GM23248 (cell line): ENCODE measurements around the gene C11orf91. TPM values are rescaled to one million over a fixed set of nuclear protein-coding genes. Genes with fewer than 3 reads are reported as not detected.

Experiments used
- DNase-seq: peaks from one replicate; pipeline ENCODE4 v3.0.0-alpha.2; 2015
- H2AFZ ChIP-seq: fragments of 200-600 bp; sonication (generic); 2 replicates; pipeline ENCODE4 v1.6.1; 2016; ENCODE audit warnings: antibody characterized with exemption
- H3F3A ChIP-seq: fragments of 200-600 bp; sonication (generic); 2 replicates; pipeline ENCODE4 v1.6.1; 2016; ENCODE audit warnings: mild to moderate bottlenecking, antibody characterized with exemption, mixed run types; ENCODE audit not compliant: insufficient read depth
- H3K27ac ChIP-seq: fragments of 200-600 bp; sonication (generic); 2 replicates; pipeline ENCODE4 v1.5.1; 2016; ENCODE audit warnings: mild to moderate bottlenecking
- H3K27me3 ChIP-seq: fragments of 200-600 bp; sonication (generic); replicated peaks from 2 replicates; pipeline ENCODE4 v1.6.1; 2016; ENCODE audit warnings: mild to moderate bottlenecking; ENCODE audit not compliant: insufficient read depth
- H3K36me3 ChIP-seq: fragments of 200-600 bp; sonication (generic); 2 replicates; pipeline ENCODE4 v1.6.1; 2016; ENCODE audit warnings: low read depth, mild to moderate bottlenecking
- H3K4me1 ChIP-seq: fragments of 200-600 bp; sonication (generic); 2 replicates; pipeline ENCODE4 v1.6.1; 2016; ENCODE audit warnings: mild to moderate bottlenecking; ENCODE audit not compliant: insufficient read depth
- H3K4me2 ChIP-seq: fragments of 200-600 bp; sonication (generic); one replicate; pipeline ENCODE4 v1.6.1; 2016; ENCODE audit warnings: mild to moderate bottlenecking; ENCODE audit not compliant: unreplicated experiment
- H3K4me3 ChIP-seq: fragments of 200-600 bp; sonication (generic); 2 replicates; pipeline ENCODE4 v1.5.1; 2016; ENCODE audit warnings: mild to moderate bottlenecking
- H3K79me2 ChIP-seq: fragments of 200-600 bp; sonication (generic); 2 replicates; pipeline ENCODE4 v1.6.1; 2016; ENCODE audit warnings: mild to moderate bottlenecking; ENCODE audit not compliant: insufficient read depth
- H3K9ac ChIP-seq: fragments of 200-600 bp; sonication (generic); 2 replicates; pipeline ENCODE4 v1.6.1; 2016; ENCODE audit warnings: mild to moderate bottlenecking
- H3K9me2 ChIP-seq: fragments of 200-600 bp; sonication (generic); 2 replicates; pipeline ENCODE4 v1.6.1; 2016; ENCODE audit warnings: mixed run types, mild to moderate bottlenecking, moderate library complexity; ENCODE audit not compliant: insufficient read depth
- H3K9me3 ChIP-seq: fragments of 200-600 bp; sonication (generic); one replicate; pipeline ENCODE4 v1.6.1; 2017; ENCODE audit warnings: low read depth
- H4K20me1 ChIP-seq: fragments of 200-600 bp; sonication (generic); 2 replicates; pipeline ENCODE4 v1.6.0; 2016; ENCODE audit not compliant: insufficient read depth
- EZH2 ChIP-seq: fragments of 200-600 bp; sonication (generic); IDR thresholded peaks from 2 replicates; pipeline ENCODE4 v1.6.1; 2018; ENCODE audit warnings: antibody characterized with exemption, mild to moderate bottlenecking; ENCODE audit not compliant: insufficient read depth, poor library complexity, severe bottlenecking
- EZH2phosphoT487 ChIP-seq: fragments of 200-600 bp; sonication (generic); IDR thresholded peaks from 2 replicates; pipeline ENCODE4 v1.6.1; 2018; ENCODE audit warnings: antibody characterized with exemption, moderate library complexity, mild to moderate bottlenecking, low read depth; ENCODE audit not compliant: insufficient read depth
- WGBS, 2 experiments: methylation state at CpG; one replicate each; pipeline ENCODE4 v1.1.6; 2015 to 2017; ENCODE audit warnings: low lambda C conversion rate in 2 of 2, low coverage in 1 of 2; ENCODE audit errors: missing lambda C conversion rate in 2 of 2; 5-methylcytosine and 5-hydroxymethylcytosine counted together
- in situ Hi-C: fragments of 300-500 bp; cut with MboI; formaldehyde crosslinking; loops from 2 replicates; pipeline ENCODE4 v1.15.0; 2020
- polyA plus RNA-seq: library from polyadenylated mRNA; unstranded; fragments of >200 nt; fragmentation: Nextera tagmentation; extraction: Ambion mirVana; gene quantifications from 2 replicates; pipeline ENCODE4 v1.2.1, GENCODE V29; 2016
- total RNA-seq: library from RNA; depleted of rRNA; stranded (reverse); fragments of >200 nt; shearing (Covaris generic); gene quantifications from 2 replicates; pipeline ENCODE4 v1.2.3, GENCODE V29; 2014

The C11orf91 gene
- total and polyA plus RNA-seq, 2 experiments from 2014 or later, result not detected

DNA sequence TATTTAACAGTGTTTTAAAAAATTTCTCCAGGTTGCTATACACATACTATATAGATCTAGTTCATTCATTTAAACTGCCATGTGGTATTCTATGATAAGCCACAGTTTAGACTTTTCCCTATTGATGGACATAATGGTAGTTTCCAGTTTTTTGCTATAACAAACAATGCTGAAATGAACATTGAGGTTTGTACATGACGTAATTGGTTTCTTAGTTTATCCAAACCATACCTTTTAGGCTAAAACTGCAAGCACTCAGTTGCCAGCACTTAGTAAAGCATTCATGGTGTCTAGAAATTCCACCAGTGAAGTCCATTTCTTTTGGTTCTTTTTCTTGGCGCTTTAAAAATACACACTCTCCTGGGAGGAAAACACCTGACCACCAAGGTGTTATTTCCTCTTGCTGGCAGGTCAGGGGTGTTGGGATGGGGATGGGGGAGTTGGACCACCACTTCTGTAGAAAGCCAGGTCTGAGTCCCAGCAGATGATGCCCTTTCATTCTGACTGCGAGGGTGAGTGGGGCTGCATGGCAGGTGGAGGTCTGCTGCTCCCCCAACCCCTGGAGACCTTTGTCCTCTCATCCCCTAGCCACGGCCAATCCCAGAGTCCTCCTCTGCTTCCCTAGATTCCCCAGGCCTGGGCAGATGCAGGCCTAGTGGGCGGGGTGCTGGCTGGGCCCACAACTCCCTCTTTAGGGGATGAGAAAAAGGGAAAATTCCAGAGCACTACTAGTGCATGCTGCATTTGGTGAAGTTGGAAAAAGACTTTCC is 41.1 kb downstream of the C11orf91 start:
- TF ChIP-seq EZH2 (no peak), EZH2phosphoT487 (no peak)
- no peak for DNase-seq
- H3K4me1 ChIP-seq, result no peaks in the 10 kb centered on the region
- WGBS, 2 experiments, result 89 to 93% methylated on average over 5 of the region's 5 CpGs
- no peak overlapping the region for H2AFZ ChIP-seq
- H4K20me1 ChIP-seq, result no peaks in the 10 kb centered on the region
- peaks cover 10% of the 10 kb centered on the region; the same call in 1 of the 2 replicates for H3F3A ChIP-seq
- no peak overlapping the region for H3K9ac ChIP-seq
- peaks cover 8% of the 10 kb centered on the region; the same call in 1 of the 2 replicates for H3K36me3 ChIP-seq
- in situ Hi-C loops, result no loop called here
- no peaks in the 10 kb centered on the region for H3K79me2 ChIP-seq
- no peak overlapping the region for H3K4me3 ChIP-seq
- H3K9me3 ChIP-seq, result no peaks in the 10 kb centered on the region
- no peak overlapping the region for H3K4me2 ChIP-seq
- no peak overlapping the region for H3K27ac ChIP-seq
- H3K9me2 ChIP-seq, result no peaks in the 10 kb centered on the region
- no peaks in the 10 kb centered on the region for H3K27me3 ChIP-seq

DNA sequence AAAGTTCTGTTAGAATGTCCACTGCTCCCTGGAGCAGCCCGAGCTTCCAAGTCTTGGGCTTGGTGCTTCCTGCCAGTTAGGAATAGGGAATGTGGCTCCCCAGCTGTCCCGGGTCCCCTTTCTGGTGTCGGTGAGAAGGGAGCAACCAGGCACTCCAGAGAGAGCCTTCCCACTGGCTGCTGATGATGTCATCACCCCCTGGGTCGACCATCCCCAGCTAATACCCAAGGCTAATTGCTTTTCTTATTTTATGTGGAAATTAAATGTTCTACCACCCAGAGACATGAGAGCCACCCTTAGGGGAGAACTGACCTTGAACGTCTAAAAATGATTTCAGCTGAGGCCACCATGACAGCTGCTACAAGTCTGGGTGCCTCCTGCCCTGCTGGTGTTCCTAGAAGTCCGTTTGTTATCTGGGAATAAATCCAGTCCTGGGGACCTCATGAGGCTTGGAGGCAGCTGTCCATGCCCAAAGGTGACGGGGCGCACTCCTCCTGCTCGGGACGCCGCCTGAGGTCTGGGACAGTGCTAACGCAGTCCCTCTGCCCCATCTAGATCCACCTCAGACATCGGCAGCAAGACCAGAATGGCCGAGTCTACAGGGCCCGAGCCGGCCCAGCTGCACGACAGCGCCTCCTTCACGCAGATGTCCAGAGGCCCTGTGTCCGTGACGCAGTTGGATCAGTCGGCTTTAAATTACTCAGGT is 42.3 kb downstream of the C11orf91 start:
- H3K9me2 ChIP-seq, result no peaks in the 10 kb centered on the region
- no peaks in the 10 kb centered on the region for H3K27me3 ChIP-seq
- DNase-seq, result no peak
- no peaks in the 10 kb centered on the region for H3K79me2 ChIP-seq
- no peak overlapping the region for H3K27ac ChIP-seq
- TF ChIP-seq EZH2phosphoT487 (no peak), EZH2 (no peak)
- no peaks in the 10 kb centered on the region for H4K20me1 ChIP-seq
- H3K36me3 ChIP-seq, result peaks cover 8% of the 10 kb centered on the region; the same call in 1 of the 2 replicates
- no peaks in the 10 kb centered on the region for H3K9me3 ChIP-seq
- 90% methylated on average over 20 to 22 of the region's 22 CpGs for WGBS, 2 experiments
- H3K4me3 ChIP-seq, result no peak overlapping the region
- no peak overlapping the region for H2AFZ ChIP-seq
- peaks cover 10% of the 10 kb centered on the region; the same call in 1 of the 2 replicates for H3F3A ChIP-seq
- H3K4me1 ChIP-seq, result no peaks in the 10 kb centered on the region
- in situ Hi-C loops, result no loop called here
- H3K4me2 ChIP-seq, result no peak overlapping the region
- no peak overlapping the region for H3K9ac ChIP-seq

DNA sequence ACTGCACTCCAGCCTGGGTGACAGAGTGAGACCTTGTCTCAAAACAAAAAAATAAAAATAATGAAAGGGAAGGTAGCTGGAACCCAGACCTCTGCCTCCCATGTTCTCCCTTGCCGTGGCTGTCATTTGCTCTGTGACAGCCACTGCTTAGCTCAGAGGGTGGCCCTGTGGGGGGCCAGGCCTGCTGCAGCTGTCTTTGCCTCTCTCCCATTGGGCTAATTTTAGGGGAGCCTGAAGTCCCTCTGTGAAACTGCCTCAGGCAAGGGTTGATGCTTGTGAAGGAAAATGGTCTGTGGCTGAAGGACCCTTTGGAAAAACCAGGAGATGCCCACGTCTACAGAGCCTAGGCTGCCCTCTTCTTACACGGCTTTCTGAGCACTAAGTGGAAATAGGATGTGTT is 42.9 kb downstream of the C11orf91 start:
- H3K4me2 ChIP-seq, result no peak overlapping the region
- DNase-seq, result no peak
- no peak overlapping the region for H3K27ac ChIP-seq
- no peaks in the 10 kb centered on the region for H3K4me1 ChIP-seq
- in situ Hi-C loops, result no loop called here
- H3K9me2 ChIP-seq, result no peaks in the 10 kb centered on the region
- H3K4me3 ChIP-seq, result no peak overlapping the region
- H3K79me2 ChIP-seq, result no peaks in the 10 kb centered on the region
- no peak overlapping the region for H2AFZ ChIP-seq
- H3K27me3 ChIP-seq, result no peaks in the 10 kb centered on the region
- peaks cover 8% of the 10 kb centered on the region; the same call in 1 of the 2 replicates for H3K36me3 ChIP-seq
- TF ChIP-seq EZH2phosphoT487, result no peak
- no peak for TF ChIP-seq EZH2
- WGBS, 2 experiments, result 86 to 93% methylated on average over 3 of the region's 3 CpGs
- no peaks in the 10 kb centered on the region for H3K9me3 ChIP-seq
- H3K9ac ChIP-seq, result no peak overlapping the region
- H3F3A ChIP-seq, result peaks cover 8% of the 10 kb centered on the region; the same call in 1 of the 2 replicates
- H4K20me1 ChIP-seq, result no peaks in the 10 kb centered on the region

DNA sequence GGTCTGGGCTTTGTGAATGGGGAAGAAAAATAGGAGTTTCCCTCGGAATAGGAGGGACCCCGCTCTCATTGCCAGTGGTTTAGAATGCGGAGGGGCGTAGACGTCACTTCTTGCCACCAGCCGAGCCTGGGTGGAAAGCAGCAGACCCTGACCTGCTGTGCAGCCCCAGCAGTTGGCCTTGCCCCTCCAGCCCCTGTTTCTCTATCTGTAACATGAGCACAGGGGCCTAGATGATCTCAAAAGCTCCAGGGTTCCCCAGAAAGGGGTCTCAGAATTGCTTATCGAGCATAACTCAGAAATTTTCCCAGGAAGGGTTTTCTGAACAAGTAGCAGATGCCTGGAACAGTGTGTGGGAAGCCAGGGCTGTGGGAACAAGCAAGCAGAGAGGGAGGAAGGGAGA is 43.9 kb downstream of the C11orf91 start:
- H3K27ac ChIP-seq, result no peak overlapping the region
- H3K4me3 ChIP-seq, result no peak overlapping the region
- no peaks in the 10 kb centered on the region for H3K9me3 ChIP-seq
- H3K9ac ChIP-seq, result no peak overlapping the region
- in situ Hi-C loops, result no loop called here
- H3K9me2 ChIP-seq, result no peaks in the 10 kb centered on the region
- WGBS, 2 experiments, result 87 to 89% methylated on average over 7 of the region's 7 CpGs
- H3K4me1 ChIP-seq, result peaks cover 9% of the 10 kb centered on the region; the same call in 1 of the 2 replicates
- no peaks in the 10 kb centered on the region for H3K79me2 ChIP-seq
- no peaks in the 10 kb centered on the region for H4K20me1 ChIP-seq
- H3K27me3 ChIP-seq, result no peaks in the 10 kb centered on the region
- no peak overlapping the region for H3K4me2 ChIP-seq
- H3K36me3 ChIP-seq, result peaks cover 8% of the 10 kb centered on the region; the same call in 1 of the 2 replicates
- no peak for DNase-seq
- no peaks in the 10 kb centered on the region for H3F3A ChIP-seq
- H2AFZ ChIP-seq, result no peak overlapping the region
- no peak for TF ChIP-seq EZH2phosphoT487
- no peak for TF ChIP-seq EZH2
